BJ (cell line): ENCODE measurements around the gene CCDC70. TPM values are rescaled to one million over a fixed set of nuclear protein-coding genes. Genes with fewer than 3 reads are reported as not detected.
A peak's percentile ranks its signal among the peaks of the same experiment; 100 is the strongest.

Experiments
- CTCF ChIA-PET: fragments of 350-600 bp; formaldehyde crosslinking; extraction: SDS; loops from one replicate; lab custom pipeline; 2021; ENCODE audit warnings: antibody characterized with exemption, inconsistent platforms; lab: Yijun Ruan, JAX
- POLR2A ChIA-PET: fragments of 300-600 bp; sonication (Branson Sonifier 250); formaldehyde crosslinking; extraction: SDS; loops from one replicate; lab custom pipeline; 2021; ENCODE audit warnings: antibody characterized with exemption; lab: Charles Lee
- DNase-seq: peaks from one replicate; pipeline ENCODE4 v3.0.0-alpha.2; 2011; ENCODE audit warnings: low read depth
- H3K27me3 ChIP-seq: 2 replicates; pipeline ENCODE4 v1.6.0; 2011; ENCODE audit warnings: low read length; ENCODE audit not compliant: control insufficient read depth, insufficient read depth
- H3K36me3 ChIP-seq: 2 replicates; pipeline ENCODE4 v1.5.1; 2011; ENCODE audit warnings: low read length; ENCODE audit not compliant: control insufficient read depth, insufficient read depth
- H3K4me3 ChIP-seq: 2 replicates; pipeline ENCODE4 v1.5.1; 2011; ENCODE audit warnings: low read depth, mild to moderate bottlenecking, control low read depth, low read length
- polyA plus RNA-seq: library from polyadenylated mRNA; depleted of rRNA; stranded (reverse); fragments of >200 nt; gene quantifications from 2 replicates; pipeline ENCODE4 v1.2.3, GENCODE V29; 2011
- TF ChIP-seq, protein P1 (sequence below): IDR thresholded peaks from 2 replicates; pipeline ENCODE4 v1.5.1; 2011; ENCODE audit warnings: low read depth, mild to moderate bottlenecking, control low read depth, inconsistent platforms, low read length, moderate library complexity; ENCODE audit not compliant: insufficient read depth

CCDC70 gene
- polyA plus RNA-seq, 1 experiment = not detected

DNA sequence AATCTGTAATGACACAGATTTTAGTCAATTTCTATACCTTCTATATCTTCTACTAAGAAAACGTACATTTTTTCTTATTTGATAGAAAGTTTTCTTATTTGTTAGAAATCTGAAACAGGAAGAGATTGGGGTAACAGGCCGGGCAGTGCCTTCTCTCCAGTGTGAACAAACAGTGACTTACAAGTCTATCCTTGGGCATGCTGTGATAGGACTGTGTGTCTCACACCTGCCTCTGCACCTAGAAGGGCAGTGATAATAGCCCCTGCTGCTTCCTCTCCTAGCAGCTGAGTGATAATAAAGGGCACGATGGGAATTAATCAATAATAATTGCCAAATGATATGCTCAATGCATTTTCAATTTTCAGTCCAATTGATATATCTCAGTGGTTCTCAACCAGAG lies 18.2 kb upstream of the CCDC70 start:
- TF ChIP-seq, protein P1, sequence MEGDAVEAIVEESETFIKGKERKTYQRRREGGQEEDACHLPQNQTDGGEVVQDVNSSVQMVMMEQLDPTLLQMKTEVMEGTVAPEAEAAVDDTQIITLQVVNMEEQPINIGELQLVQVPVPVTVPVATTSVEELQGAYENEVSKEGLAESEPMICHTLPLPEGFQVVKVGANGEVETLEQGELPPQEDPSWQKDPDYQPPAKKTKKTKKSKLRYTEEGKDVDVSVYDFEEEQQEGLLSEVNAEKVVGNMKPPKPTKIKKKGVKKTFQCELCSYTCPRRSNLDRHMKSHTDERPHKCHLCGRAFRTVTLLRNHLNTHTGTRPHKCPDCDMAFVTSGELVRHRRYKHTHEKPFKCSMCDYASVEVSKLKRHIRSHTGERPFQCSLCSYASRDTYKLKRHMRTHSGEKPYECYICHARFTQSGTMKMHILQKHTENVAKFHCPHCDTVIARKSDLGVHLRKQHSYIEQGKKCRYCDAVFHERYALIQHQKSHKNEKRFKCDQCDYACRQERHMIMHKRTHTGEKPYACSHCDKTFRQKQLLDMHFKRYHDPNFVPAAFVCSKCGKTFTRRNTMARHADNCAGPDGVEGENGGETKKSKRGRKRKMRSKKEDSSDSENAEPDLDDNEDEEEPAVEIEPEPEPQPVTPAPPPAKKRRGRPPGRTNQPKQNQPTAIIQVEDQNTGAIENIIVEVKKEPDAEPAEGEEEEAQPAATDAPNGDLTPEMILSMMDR = no peak
- Histone ChIP-seq H3K36me3 (no peaks in the 10 kb centered on the region), H3K27me3 (peaks cover 5% of the 10 kb centered on the region), H3K4me3 (no peak overlapping the region)
- ChIA-PET POLR2A (no interaction called here), CTCF (interaction anchor here (0.8 kb wide), 1 partner anchor 10 kb away, joined by 3 read pairs; no protein-coding TSS in a partner anchor)
- DNase-seq = no peak

DNA sequence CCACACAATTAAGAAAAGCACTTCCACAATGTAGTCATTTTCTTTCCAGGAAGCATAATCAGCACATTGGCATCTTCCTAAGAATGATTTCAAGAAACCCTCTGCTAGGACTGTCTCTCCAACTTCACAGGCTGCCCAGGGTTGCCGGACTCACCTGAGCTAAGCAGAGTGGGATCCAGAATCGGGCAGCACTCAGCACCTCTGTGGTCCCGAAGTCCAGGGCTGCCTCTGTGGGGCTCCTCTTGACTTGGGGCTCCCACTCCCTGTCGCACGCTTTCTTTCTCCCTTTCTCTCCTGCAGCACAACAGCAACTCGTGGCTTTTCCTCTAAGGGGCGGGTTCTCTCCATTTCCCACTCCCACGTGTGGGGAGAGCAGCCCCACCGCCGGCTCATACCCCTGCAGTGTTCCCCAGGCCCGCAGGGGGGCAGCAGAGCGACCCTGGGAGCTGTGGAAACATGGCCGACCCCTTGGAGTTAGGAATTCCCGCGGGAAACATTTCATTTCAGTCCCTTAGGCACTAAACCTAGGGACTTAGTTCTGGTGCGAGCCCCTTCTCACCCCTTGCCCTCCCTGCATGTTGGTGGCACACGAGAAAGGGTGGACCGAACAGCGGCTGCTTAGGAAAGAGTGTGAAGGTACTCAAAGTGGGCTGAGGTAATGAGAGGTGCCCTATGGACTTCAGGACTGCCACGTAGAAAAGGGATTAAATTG lies 16.8 kb upstream of the CCDC70 start, which contains the start of gene TMEM272:
Gene TMEM272 (minus strand): TSS at position 316 of the 712 bp plus-strand sequence. CDS start 6,647 bp downstream, outside the sequence.
- H3K27me3 ChIP-seq = peaks cover 3% of the 10 kb centered on the region
- ChIA-PET CTCF (interaction anchor here (0.6 to 2.3 kb wide), 6 partner anchors 9 to 318 kb away, joined by 3 to 10 read pairs (median 4); no protein-coding TSS in a partner anchor), POLR2A (no interaction called here)
- no peaks in the 10 kb centered on the region for H3K36me3 ChIP-seq
- TF ChIP-seq, protein P1 = peak; percentile 91
- no peak for DNase-seq
- H3K4me3 ChIP-seq = no peak within 1 kb of the TSS

DNA sequence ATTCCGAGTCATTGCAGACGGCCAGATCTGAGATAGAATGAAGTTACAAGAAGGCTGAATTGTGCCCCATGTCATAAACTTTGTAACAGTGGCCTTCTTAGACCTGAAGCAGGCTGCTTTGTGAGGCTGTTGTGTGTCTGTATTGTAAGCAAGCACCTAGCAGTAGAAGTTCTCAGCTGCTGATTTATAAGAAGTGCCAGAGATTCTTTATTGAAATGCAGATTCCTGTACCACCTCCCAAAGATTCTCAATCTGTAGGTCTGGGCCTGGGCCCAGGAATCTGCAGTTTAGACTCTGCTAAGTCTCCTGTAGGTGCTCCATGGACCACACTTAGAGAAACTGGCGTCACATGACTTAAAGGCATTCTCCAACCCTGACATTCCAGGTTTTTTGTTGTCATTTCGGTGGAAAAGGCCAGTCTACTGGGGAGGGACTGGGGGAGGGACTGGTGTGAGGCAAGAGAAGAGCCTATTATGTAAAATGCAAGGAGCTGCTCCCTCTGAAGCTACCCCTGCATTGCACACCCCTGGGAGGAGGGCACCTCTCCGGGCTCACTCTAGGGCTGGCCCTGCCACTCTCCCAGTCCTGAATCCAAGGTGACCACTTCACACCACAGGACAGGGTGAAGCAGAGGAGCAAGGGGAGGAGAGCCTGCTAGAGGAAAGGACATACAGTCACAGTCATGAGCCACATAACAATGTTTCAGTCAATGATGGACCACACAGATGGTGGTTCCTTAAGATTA lies 16.0 kb upstream of the CCDC70 start:
- H3K4me3 ChIP-seq = no peak overlapping the region
- POLR2A ChIA-PET = no interaction called here
- peaks cover 3% of the 10 kb centered on the region for H3K27me3 ChIP-seq
- CTCF ChIA-PET = interaction anchor here (0.6 to 2.3 kb wide), 5 partner anchors 8 to 317 kb away, joined by 3 to 10 read pairs (median 5); no protein-coding TSS in a partner anchor
- DNase-seq = no peak
- TF ChIP-seq, protein P1 = no peak
- H3K36me3 ChIP-seq = no peaks in the 10 kb centered on the region

DNA sequence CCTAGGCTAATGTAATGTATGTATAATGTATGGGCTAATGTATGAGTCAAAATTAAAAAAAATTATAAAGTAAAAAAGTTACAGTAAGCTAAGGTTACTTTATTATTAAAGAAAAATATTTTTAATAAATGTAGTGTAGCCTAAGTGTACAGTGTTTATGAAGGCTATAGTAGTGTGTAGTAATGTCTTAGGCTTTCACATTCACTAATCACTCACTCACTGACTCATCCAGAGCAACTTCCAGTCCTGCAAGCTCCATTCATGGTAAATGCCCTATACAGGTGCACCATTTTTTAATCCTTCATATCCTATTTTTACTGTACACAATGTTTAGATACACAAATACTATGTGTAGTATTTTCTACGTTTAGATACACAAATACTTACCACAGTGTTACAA lies 15.0 kb upstream of the CCDC70 start:
- Histone ChIP-seq H3K27me3 (peaks cover 2% of the 10 kb centered on the region), H3K4me3 (no peak overlapping the region), H3K36me3 (no peaks in the 10 kb centered on the region)
- TF ChIP-seq, protein P1 = no peak
- no peak for DNase-seq
- ChIA-PET CTCF (interaction anchor here (1.4 to 2.3 kb wide), 2 partner anchors 12 to 31 kb away, joined by 4 to 10 read pairs; no protein-coding TSS in a partner anchor), POLR2A (no interaction called here)

DNA sequence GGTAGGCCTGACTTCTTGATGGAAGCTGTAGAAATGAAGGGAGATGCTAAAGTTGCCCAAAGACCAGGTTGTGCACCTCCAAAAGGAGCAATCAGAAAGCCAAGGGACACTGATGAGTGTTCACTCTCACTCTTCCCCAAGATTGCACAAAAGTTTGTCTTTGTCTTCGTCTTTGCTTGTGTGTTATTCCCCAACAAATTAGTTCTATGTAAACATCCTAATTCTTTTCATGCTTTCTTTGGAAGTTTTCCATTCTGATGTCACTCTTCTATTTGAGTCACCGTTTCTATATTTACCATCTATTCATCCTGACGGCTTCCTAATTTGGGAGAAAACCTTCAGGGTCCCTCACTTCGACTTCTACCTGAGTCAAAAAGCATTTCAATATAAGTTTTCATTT lies 13.1 kb upstream of the CCDC70 start:
- ChIA-PET POLR2A (no interaction called here), CTCF (interaction anchor here (1.5 to 2.6 kb wide), 5 partner anchors 11 to 34 kb away, joined by 4 to 10 read pairs (median 8); partner anchors contain the start of gene CCDC70)
- Histone ChIP-seq H3K27me3 (peaks cover 3% of the 10 kb centered on the region), H3K36me3 (no peaks in the 10 kb centered on the region), H3K4me3 (no peak overlapping the region)
- TF ChIP-seq, protein P1 = no peak
- no peak for DNase-seq
